Activated T-cell treated with anti-CD3 and anti-CD28 coated beads, Interleukin-2, amount 50 U/mL, for 72 hours (primary cell): ENCODE results near the gene SH3RF1. TPM values are rescaled to one million over a fixed set of nuclear protein-coding genes. Genes with fewer than 3 reads are reported as not detected.

ENCODE experiments used
- ATAC-seq, 2 donors: fragments of 150-1000 bp; cut with Tn5 transposase; replicated peaks in 1 of 2; 2 replicates each; pipeline ENCODE4 v1.10.0; 2021; ENCODE audit warnings: moderate library complexity in 2 of 2, mild to moderate bottlenecking in 1 of 2
- DNase-seq, 2 donors: peaks; one replicate each; pipeline ENCODE4 v3.0.0; 2021 to 2022; ENCODE audit warnings: mixed read lengths in 1 of 2
- H3K27ac Mint-ChIP-seq: one replicate; pipeline ENCODE4 v1.8.0; 2022; ENCODE audit warnings: mild to moderate bottlenecking, moderate library complexity, mixed read lengths
- H3K27me3 Mint-ChIP-seq: one replicate; pipeline ENCODE4 v1.8.0; 2022; ENCODE audit warnings: low read depth, mixed read lengths
- H3K36me3 Mint-ChIP-seq, 2 donors: one replicate each; pipeline ENCODE4 v1.8.0; 2022; ENCODE audit warnings: mixed read lengths in 2 of 2, mild to moderate bottlenecking in 1 of 2; ENCODE audit not compliant: insufficient read depth in 2 of 2
- H3K4me1 Mint-ChIP-seq: one replicate; pipeline ENCODE4 v1.8.0; 2022; ENCODE audit warnings: low read depth, mixed read lengths
- H3K4me3 Mint-ChIP-seq, 2 donors: one replicate each; pipeline ENCODE4 v1.8.0; 2022; ENCODE audit warnings: mild to moderate bottlenecking in 2 of 2, mixed read lengths in 2 of 2, moderate library complexity in 2 of 2
- H3K9me3 Mint-ChIP-seq, 2 donors: one replicate each; pipeline ENCODE4 v1.8.0; 2022; ENCODE audit warnings: mixed read lengths in 2 of 2
- total RNA-seq, 2 donors: library from RNA; stranded (reverse); gene quantifications; one replicate each; pipeline ENCODE4 v1.2.3, GENCODE V29; 2022

The SH3RF1 gene
- total RNA-seq, 2 donors from 2014 or later = 0.26 to 0.63 TPM

- Mint-ChIP-seq H3K27ac (no peak overlapping the region), H3K27me3 (peaks cover 5% of the 10 kb centered on the region), H3K4me3 (no peak overlapping the region), H3K36me3 (no peaks in the 10 kb centered on the region), H3K4me1 (no peaks in the 10 kb centered on the region), H3K9me3 (no peaks in the 10 kb centered on the region)
- ATAC-seq = no peak
- DNase-seq = no peak
Measured at GRCh38 chr4:169132561-169133305, 138.0 kb downstream of the SH3RF1 start.

- DNase-seq = no peak
- Mint-ChIP-seq H3K9me3 (no peaks in the 10 kb centered on the region), H3K27me3 (peaks cover 5% of the 10 kb centered on the region), H3K36me3 (no peaks in the 10 kb centered on the region), H3K4me3 (no peak overlapping the region), H3K27ac (no peak overlapping the region), H3K4me1 (no peaks in the 10 kb centered on the region)
- no peak for ATAC-seq
Measured at GRCh38 chr4:169131556-169132208, 139.1 kb downstream of the SH3RF1 start.

GRCh38 chr4:169128902-169129301 lies 141.9 kb downstream of the SH3RF1 start:
- Mint-ChIP-seq H3K4me3 (no peak overlapping the region), H3K27ac (no peak overlapping the region), H3K4me1 (no peaks in the 10 kb centered on the region), H3K9me3 (no peaks in the 10 kb centered on the region), H3K36me3 (no peaks in the 10 kb centered on the region), H3K27me3 (no peaks in the 10 kb centered on the region)
- no peak for DNase-seq
- ATAC-seq = no peak

- H3K4me1 Mint-ChIP-seq = no peaks in the 10 kb centered on the region
- H3K27me3 Mint-ChIP-seq = no peaks in the 10 kb centered on the region
- DNase-seq = no peak
- no peaks in the 10 kb centered on the region for H3K36me3 Mint-ChIP-seq
- no peaks in the 10 kb centered on the region for H3K9me3 Mint-ChIP-seq
- H3K4me3 Mint-ChIP-seq = no peak overlapping the region
- no peak for ATAC-seq
- H3K27ac Mint-ChIP-seq = no peak overlapping the region
Measured at GRCh38 chr4:169127314-169127713, 143.4 kb downstream of the SH3RF1 start.

- ATAC-seq = no peak
- no peaks in the 10 kb centered on the region for H3K36me3 Mint-ChIP-seq
Measured at GRCh38 chr4:169124661-169125060, 146.1 kb downstream of the SH3RF1 start.

GRCh38 chr4:169122422-169122821 lies 148.3 kb downstream of the SH3RF1 start:
- Mint-ChIP-seq H3K27ac (no peak overlapping the region), H3K27me3 (no peaks in the 10 kb centered on the region), H3K9me3 (no peaks in the 10 kb centered on the region), H3K36me3 (no peaks in the 10 kb centered on the region), H3K4me1 (peaks cover 5% of the 10 kb centered on the region), H3K4me3 (no peak overlapping the region)
- no peak for DNase-seq
- no peak for ATAC-seq

More at GRCh38 chr4:169124661-169125060, 146.1 kb downstream of the SH3RF1 start:
- Mint-ChIP-seq H3K4me1 (peaks cover 5% of the 10 kb centered on the region), H3K4me3 (no peak overlapping the region), H3K27ac (no peak overlapping the region), H3K9me3 (no peaks in the 10 kb centered on the region), H3K27me3 (no peaks in the 10 kb centered on the region)
- DNase-seq = no peak

GRCh38 chr4:169121861-169122382 lies 148.8 kb downstream of the SH3RF1 start:
- H3K9me3 Mint-ChIP-seq = no peaks in the 10 kb centered on the region
- no peak overlapping the region for H3K27ac Mint-ChIP-seq
- no peaks in the 10 kb centered on the region for H3K27me3 Mint-ChIP-seq
- H3K4me3 Mint-ChIP-seq = no peak overlapping the region
- no peak for DNase-seq
- ATAC-seq = no peak
- H3K36me3 Mint-ChIP-seq = no peaks in the 10 kb centered on the region
- H3K4me1 Mint-ChIP-seq = peaks cover 5% of the 10 kb centered on the region

GRCh38 chr4:169120624-169121023 lies 150.1 kb downstream of the SH3RF1 start:
- Mint-ChIP-seq H3K27ac (no peak overlapping the region), H3K27me3 (no peaks in the 10 kb centered on the region), H3K4me3 (no peak overlapping the region), H3K4me1 (peaks cover 11% of the 10 kb centered on the region), H3K9me3 (no peaks in the 10 kb centered on the region), H3K36me3 (no peaks in the 10 kb centered on the region)
- ATAC-seq (no peak), DNase-seq (no peak)

GRCh38 chr4:169119536-169119935 lies 151.2 kb downstream of the SH3RF1 start:
- no peak for DNase-seq
- H3K9me3 Mint-ChIP-seq = no peaks in the 10 kb centered on the region
- H3K4me1 Mint-ChIP-seq = peaks cover 13% of the 10 kb centered on the region
- no peak for ATAC-seq
- no peak overlapping the region for H3K4me3 Mint-ChIP-seq
- H3K27me3 Mint-ChIP-seq = no peaks in the 10 kb centered on the region
- H3K36me3 Mint-ChIP-seq = no peaks in the 10 kb centered on the region
- no peak overlapping the region for H3K27ac Mint-ChIP-seq

GRCh38 chr4:169117591-169118081 lies 153.1 kb downstream of the SH3RF1 start:
- Mint-ChIP-seq H3K27ac (no peak overlapping the region), H3K4me1 (peaks cover 13% of the 10 kb centered on the region), H3K4me3 (no peak overlapping the region), H3K36me3 (no peaks in the 10 kb centered on the region), H3K27me3 (no peaks in the 10 kb centered on the region), H3K9me3 (no peaks in the 10 kb centered on the region)
- ATAC-seq (no peak), DNase-seq (no peak)

GRCh38 chr4:169116270-169116901 lies 154.4 kb downstream of the SH3RF1 start:
- Mint-ChIP-seq H3K4me1 (peaks cover 13% of the 10 kb centered on the region), H3K27ac (no peak overlapping the region), H3K9me3 (no peaks in the 10 kb centered on the region), H3K4me3 (no peak overlapping the region), H3K36me3 (no peaks in the 10 kb centered on the region), H3K27me3 (no peaks in the 10 kb centered on the region)
- peak in 1 of 2 donors; percentile 11 for ATAC-seq
- DNase-seq = no peak

- DNase-seq = peak; percentile 2 to 10
- Mint-ChIP-seq H3K36me3 (no peaks in the 10 kb centered on the region), H3K27me3 (no peaks in the 10 kb centered on the region), H3K9me3 (no peaks in the 10 kb centered on the region), H3K4me3 (no peak overlapping the region), H3K4me1 (peaks cover 11% of the 10 kb centered on the region), H3K27ac (no peak overlapping the region)
- ATAC-seq = peak; percentile 81 to 86
Measured at GRCh38 chr4:169115897-169116254, 154.9 kb downstream of the SH3RF1 start.
